Activated naive CD4-positive, alpha-beta T cell treated with anti-CD3 and anti-CD28 coated beads, Interleukin-2, amount 50 U/mL, for 24 hours (primary cell): ENCODE results near the gene FLACC1.
A peak's percentile ranks its signal among the peaks of the same experiment; 100 is the strongest.
"Not testable (repeated sequence)": the region's sequence is repeated elsewhere in the genome, so short reads cannot be mapped to it uniquely, and the experiment has no call there.

Experiments
- H3K27ac Mint-ChIP-seq: one replicate; pipeline ENCODE4 v1.8.0; 2021; ENCODE audit warnings: mild to moderate bottlenecking, mixed read lengths
- H3K27me3 Mint-ChIP-seq: one replicate; pipeline ENCODE4 v1.8.0; 2021; ENCODE audit warnings: mixed read lengths
- H3K36me3 Mint-ChIP-seq: one replicate; pipeline ENCODE4 v1.8.0; 2021; ENCODE audit warnings: mixed read lengths
- H3K4me1 Mint-ChIP-seq: one replicate; pipeline ENCODE4 v1.8.0; 2021; ENCODE audit warnings: mixed read lengths
- H3K4me3 Mint-ChIP-seq: one replicate; pipeline ENCODE4 v1.8.0; 2021; ENCODE audit warnings: mild to moderate bottlenecking, mixed read lengths
- H3K9me3 Mint-ChIP-seq: one replicate; pipeline ENCODE4 v1.8.0; 2021; ENCODE audit warnings: mixed read lengths

Gene FLACC1, protein sequence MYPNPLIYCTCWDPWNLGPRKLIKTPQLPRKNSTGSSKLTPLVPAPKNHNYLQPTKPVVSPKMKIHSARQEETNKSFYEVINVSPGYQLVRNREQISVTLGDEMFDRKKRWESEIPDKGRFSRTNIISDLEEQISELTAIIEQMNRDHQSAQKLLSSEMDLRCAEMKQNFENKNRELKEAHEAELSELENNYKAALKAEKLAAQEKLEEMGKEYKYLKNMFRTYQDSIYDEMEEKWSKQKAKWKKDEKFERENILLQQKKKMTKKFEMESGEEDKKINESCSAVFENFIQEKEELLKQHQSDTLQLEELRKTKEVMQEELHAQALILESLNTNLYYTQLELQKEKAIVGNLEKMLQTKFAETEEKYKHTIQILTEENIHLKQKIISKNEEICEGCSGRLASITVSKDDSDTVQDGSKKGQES

DNA sequence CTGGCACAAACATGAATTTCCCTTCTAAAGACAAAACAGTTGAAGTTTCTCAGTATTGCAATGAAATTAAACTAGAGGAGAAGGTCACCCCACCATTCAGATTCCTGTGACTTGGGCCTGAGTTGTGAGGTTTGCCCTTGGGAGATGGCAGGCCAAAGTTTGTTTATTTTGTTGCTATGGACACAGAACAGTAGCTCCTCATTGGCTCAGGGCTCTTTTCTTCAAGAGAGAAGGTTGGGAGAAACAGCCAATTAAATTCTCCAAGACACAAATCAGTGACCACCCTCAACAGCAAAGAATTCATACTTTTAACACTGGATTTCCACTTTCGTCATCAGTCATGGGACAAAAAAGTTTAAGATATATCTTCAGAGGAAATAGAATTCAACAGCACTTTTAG is at the start of gene FLACC1:
Gene FLACC1 (minus strand): TSS at position 125 of the 400 bp plus-strand sequence. CDS start 5,941 bp downstream, outside the sequence.
- no peak within 1 kb of the TSS for H3K27ac Mint-ChIP-seq
- H3K4me3 Mint-ChIP-seq: no peak within 1 kb of the TSS
- H3K36me3 Mint-ChIP-seq: peaks cover 14% of the 10 kb centered on the region
- H3K9me3 Mint-ChIP-seq: no peaks in the 10 kb centered on the region
- H3K4me1 Mint-ChIP-seq: peaks cover 30% of the 10 kb centered on the region
- H3K27me3 Mint-ChIP-seq: no peaks in the 10 kb centered on the region

DNA sequence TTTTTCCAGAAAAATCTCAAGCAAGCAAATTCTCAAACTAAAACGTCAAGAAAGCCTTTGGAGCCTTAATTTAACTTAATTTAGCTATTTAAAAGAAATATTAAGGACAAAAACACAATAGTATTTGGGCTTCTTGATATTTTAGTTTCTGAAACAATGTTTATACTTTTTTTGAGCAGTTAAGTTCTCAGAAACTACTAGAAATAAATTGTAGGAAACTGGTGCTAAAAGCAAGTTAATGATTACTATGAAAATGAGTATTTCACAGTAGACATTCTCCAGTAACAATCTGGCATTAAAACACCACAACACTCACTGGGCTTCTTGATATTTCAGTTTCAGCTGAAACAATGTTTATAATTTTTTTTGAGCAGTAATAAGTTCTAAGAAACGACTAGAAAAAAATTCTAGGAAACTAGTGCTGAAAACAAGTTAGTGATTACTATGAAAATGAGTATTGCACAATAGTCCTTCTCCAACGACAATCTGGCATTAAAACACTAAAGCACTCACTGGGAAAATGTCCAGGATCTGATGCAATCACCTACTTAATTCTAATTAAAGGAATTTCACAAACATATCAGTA is 49.0 kb upstream of the FLACC1 start:
- peaks cover 1% of the 10 kb centered on the region for H3K9me3 Mint-ChIP-seq
- H3K27me3 Mint-ChIP-seq: no peaks in the 10 kb centered on the region
- peaks cover 2% of the 10 kb centered on the region for H3K36me3 Mint-ChIP-seq
- H3K4me1 Mint-ChIP-seq: peaks cover 62% of the 10 kb centered on the region
- peak overlapping the region; percentile 81 for H3K27ac Mint-ChIP-seq
- no peak overlapping the region for H3K4me3 Mint-ChIP-seq

DNA sequence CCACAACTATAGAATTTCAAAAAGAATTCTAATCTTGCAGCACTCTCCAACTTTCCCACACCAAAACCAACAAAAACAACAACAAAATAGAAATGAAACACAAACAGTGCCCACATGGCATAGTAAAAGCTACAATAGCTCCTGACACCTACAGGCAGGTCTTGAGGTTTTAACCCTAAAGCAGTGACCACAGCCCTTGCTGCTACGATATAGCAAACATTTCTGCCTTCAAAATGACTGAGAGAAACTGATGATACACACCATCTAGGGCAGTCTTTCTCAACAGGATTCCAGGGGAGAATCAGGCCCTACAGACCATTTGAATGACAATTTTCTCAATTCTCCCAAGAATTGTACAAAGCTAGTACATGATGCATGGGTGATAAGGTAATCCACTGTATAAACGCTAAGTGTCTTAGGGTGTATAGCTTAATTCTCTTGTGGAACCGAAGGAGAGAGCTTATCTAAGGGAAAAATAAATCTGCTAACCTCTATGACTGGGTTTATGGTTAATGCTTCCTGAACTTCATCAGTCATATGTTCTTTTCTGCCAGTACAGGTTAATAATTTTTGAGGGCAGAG is 47.6 kb upstream of the FLACC1 start:
- Mint-ChIP-seq H3K36me3 (peaks cover 2% of the 10 kb centered on the region), H3K9me3 (no peaks in the 10 kb centered on the region), H3K4me3 (no peak overlapping the region), H3K27ac (peak overlapping the region; percentile 68), H3K4me1 (peaks cover 73% of the 10 kb centered on the region), H3K27me3 (no peaks in the 10 kb centered on the region)

DNA sequence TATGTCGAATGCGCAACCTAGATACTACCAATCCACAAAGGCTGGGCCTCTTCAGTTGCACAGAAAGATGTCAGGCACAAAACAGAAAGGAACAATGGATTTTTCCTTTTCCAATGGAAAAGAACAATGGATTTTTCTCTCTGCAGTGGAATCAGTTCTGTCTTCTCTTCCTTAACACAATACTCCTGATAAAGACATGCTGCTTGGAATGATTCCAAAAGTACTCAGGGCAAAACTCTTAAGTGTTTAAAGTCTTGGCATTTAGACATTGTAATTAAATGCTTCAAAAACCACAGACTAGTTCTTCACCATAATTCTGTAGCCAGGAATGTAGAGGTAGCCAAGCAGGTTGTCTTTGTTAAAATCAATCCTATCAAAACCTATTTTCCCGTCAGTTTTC is 46.7 kb upstream of the FLACC1 start:
- Mint-ChIP-seq H3K27me3 (no peaks in the 10 kb centered on the region), H3K9me3 (no peaks in the 10 kb centered on the region), H3K36me3 (peaks cover 5% of the 10 kb centered on the region), H3K27ac (no peak overlapping the region), H3K4me3 (no peak overlapping the region), H3K4me1 (peaks cover 77% of the 10 kb centered on the region)

DNA sequence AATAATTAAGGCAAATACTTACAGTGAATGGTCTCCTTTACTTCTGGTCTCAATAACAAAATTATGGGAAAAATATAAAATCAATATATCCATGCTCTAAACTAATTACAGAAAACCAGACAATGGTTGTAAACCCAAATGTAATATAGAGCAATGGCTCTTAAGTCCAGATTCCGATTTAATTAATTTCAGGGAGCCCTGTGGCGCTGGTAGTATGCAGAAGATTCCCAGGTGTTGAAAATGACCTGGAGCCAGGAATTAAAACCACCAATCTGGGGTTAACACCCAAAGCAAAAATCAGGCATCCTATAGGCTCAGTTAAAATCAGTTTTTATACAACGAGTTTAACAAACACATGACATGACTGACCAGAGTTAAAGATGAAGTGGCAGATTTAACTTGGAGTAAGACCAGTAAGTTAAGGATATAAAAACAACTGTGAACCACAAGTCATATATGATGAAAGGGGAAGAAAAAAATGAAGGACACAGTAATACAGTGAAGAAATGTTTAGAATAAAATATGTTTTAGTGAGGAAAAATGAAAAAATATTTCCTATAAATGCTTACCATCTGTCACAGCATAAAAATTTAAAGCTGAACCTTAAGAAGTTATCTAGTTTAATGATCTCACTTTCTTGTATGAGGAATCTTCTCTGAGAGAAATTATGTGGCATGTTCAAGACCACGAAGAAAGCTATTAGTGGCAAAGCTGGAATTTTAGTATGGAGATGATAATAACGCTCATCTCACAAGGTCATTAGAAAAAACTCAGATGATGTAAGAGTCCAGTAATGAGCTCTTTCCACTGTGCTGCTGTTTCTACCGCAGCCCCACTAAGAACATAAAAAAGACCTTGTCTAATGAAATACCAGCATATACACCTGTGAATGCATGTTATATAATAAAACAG is 45.8 kb upstream of the FLACC1 start:
- Mint-ChIP-seq H3K27ac (peak overlapping the region; percentile 38), H3K27me3 (no peaks in the 10 kb centered on the region), H3K4me3 (no peak overlapping the region), H3K4me1 (peaks cover 74% of the 10 kb centered on the region), H3K36me3 (peaks cover 5% of the 10 kb centered on the region), H3K9me3 (no peaks in the 10 kb centered on the region)

DNA sequence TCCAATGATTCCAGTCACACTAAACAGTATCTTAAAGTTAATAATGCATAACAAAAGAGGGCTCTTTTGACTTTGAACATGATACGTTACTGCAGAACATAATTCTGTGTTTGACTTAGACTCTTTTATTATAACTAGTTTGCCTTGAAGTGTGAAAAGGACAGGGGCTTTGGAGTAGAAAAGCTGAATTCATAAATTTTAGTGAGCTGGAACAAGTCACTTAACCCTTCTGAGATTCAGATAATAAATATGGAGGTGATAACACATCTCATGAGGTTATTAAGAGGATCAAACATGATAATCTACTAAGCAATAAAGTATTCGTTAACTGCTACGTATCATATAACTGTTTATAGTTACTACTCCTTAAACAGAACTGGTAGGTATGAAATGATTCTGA is 44.7 kb upstream of the FLACC1 start:
- Mint-ChIP-seq H3K27ac (no peak overlapping the region), H3K9me3 (no peaks in the 10 kb centered on the region), H3K27me3 (no peaks in the 10 kb centered on the region), H3K4me3 (no peak overlapping the region), H3K36me3 (peaks cover 5% of the 10 kb centered on the region), H3K4me1 (peaks cover 66% of the 10 kb centered on the region)

DNA sequence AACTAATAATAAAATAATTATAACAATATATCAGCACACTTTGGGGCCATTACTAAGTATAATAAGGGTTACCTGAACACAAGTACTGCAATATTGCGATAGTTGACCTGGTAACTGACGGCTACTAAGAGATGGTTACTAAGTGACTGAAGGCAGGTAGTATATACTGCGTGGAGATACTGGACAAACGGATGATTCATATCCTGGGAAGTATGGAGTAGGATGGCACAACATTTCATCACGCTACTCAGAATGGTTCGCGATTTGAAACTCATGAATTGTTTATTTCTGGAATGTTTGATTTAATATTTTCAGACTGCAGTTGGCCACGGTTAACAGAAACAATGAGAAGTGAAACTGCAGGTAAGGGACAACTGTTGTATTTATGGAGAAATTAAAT is 39.5 kb upstream of the FLACC1 start:
- H3K36me3 Mint-ChIP-seq: peaks cover 14% of the 10 kb centered on the region
- peaks cover 18% of the 10 kb centered on the region for H3K4me1 Mint-ChIP-seq

DNA sequence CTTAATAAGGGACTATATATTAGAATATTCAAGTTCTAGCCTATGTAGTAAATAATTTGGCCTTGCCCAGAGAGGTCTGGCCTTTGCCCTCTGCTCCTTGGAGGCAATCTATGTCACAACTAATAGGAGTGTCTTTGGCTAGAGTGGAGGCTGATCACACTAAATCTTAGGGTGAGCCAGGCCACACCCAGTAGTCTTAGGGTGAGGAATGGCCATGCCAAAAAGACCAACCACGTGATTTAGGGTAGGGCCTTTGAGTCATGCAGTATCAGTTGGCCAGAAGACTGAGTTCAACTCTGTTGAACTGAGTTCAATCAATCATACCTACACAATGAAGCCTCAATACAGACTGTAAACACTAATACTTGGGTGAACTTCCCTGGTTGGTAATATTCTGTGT is 26.0 kb upstream of the FLACC1 start:
- Mint-ChIP-seq H3K36me3 (peaks cover 30% of the 10 kb centered on the region), H3K4me1 (no peaks in the 10 kb centered on the region), H3K9me3 (peaks cover 11% of the 10 kb centered on the region), H3K27ac (no peak overlapping the region), H3K4me3 (no peak overlapping the region), H3K27me3 (no peaks in the 10 kb centered on the region)

More for the DNA sequence above, 39.5 kb upstream of the FLACC1 start:
- Mint-ChIP-seq H3K27me3 (no peaks in the 10 kb centered on the region), H3K9me3 (no peaks in the 10 kb centered on the region), H3K4me3 (no peak overlapping the region), H3K27ac (no peak overlapping the region)

DNA sequence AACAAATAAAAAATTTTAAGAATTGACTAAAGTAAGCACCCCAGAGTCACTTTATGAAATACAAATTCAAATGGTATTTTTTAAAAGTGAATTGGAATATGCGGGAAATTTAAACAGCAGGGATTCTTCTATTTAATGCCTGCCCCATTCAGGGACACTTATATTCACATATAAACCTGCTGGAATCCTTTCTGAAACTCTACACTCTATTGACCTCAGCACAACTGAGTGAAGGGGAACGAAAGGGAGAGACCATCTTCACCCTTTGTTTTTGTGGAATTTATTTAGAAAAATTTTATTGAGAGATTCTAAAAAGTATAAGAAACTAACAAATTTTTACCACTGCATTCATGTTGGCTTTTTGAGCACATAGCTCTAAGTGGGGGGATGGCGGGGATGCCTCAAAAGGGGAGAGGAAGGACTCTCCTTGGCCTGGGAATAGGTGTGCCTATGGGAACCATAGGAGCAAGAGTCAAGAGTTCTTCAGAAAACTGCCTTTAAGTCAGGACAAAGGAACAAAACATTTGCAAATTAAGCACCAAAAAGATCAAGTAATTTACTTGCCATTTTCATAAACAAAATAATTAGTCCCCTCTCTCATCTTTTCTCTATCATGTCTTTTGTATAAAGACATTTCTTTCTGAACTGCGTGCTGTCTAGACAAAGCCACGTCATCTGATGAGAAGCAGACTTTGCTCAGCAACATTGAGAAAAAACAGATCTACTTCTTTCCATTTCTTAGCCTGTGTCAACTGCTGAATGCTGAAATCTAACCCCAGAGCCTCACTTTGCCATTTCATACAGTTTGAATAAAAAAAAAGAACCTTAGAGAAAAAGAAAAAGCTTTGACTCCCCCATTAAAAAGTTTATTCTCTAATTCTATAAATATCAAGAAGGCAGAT is 21.6 kb upstream of the FLACC1 start:
- Mint-ChIP-seq H3K4me1 (peaks cover under 1% of the 10 kb centered on the region), H3K4me3 (no peak overlapping the region), H3K27ac (no peak overlapping the region), H3K9me3 (peaks cover 11% of the 10 kb centered on the region), H3K36me3 (peaks cover 39% of the 10 kb centered on the region), H3K27me3 (no peaks in the 10 kb centered on the region)

DNA sequence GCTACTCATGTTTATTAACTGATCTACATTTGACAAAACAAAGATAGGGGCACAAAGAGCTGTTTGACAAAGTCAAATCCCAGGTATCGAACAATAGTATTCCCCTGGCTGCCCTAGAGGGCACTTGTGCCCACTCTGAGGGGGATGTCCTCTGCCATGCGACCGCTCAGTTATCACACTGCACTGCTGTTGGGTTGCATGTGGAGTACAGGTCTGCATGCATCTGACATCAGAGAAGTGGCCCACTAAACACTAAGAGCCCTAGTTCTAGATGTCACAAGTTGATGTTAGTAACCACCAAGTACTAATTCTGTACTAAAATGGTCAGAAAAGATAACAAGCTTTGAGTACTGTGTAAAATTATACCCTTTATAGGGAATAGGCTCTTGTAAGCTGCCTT is 20.1 kb upstream of the FLACC1 start:
- Mint-ChIP-seq H3K4me3 (no peak overlapping the region), H3K27ac (no peak overlapping the region), H3K27me3 (no peaks in the 10 kb centered on the region), H3K36me3 (peaks cover 44% of the 10 kb centered on the region), H3K4me1 (peaks cover 11% of the 10 kb centered on the region), H3K9me3 (peaks cover 11% of the 10 kb centered on the region)

DNA sequence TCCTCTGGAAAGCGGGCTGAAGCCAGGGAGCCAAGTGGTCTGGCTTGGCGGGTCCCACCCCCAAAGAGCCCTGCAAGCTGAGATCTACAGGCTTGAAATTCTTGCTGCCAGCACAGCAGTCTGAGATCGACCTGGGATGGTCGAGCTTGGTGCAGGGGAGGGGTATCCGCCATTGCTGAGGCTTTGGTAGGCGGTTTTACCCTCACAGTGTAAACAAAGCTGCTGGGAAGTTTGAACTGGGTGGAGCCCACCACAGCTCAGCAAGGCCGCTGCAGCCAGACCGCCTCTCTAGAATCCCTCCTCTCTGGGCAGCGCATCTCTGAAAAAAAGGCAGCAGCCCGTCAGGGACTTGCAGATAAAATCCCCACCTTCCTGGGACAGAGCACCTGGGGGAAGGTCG is 12.6 kb upstream of the FLACC1 start:
- Mint-ChIP-seq H3K36me3 (peaks cover 56% of the 10 kb centered on the region), H3K27ac (no peak overlapping the region), H3K27me3 (no peaks in the 10 kb centered on the region), H3K4me1 (peaks cover 19% of the 10 kb centered on the region), H3K9me3 (peaks cover 6% of the 10 kb centered on the region), H3K4me3 (no peak overlapping the region)

DNA sequence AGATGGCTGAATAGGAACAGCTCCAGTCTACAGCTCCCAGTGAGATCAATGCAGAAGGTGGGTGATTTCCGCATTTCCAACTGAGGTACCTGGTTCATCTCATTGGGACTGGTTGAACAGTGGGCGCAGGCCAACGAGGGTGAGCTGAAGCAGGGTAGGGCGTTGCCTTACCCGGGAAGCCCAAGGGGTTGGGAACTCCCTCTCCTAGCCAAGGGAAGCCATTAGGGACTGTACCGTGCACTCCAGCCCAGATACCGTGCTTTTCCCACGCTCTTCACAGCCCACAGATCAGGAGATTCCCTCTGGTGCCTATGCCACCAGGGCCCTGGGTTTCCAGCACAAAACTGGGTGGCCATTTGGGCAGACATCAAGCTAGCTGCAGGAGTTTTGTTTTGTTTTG is 12.2 kb upstream of the FLACC1 start:
- H3K9me3 Mint-ChIP-seq, H3K27me3 Mint-ChIP-seq, H3K27ac Mint-ChIP-seq, H3K4me3 Mint-ChIP-seq: not testable (repeated sequence)
- Mint-ChIP-seq H3K36me3 (peaks cover 52% of the 10 kb centered on the region), H3K4me1 (peaks cover 20% of the 10 kb centered on the region)

DNA sequence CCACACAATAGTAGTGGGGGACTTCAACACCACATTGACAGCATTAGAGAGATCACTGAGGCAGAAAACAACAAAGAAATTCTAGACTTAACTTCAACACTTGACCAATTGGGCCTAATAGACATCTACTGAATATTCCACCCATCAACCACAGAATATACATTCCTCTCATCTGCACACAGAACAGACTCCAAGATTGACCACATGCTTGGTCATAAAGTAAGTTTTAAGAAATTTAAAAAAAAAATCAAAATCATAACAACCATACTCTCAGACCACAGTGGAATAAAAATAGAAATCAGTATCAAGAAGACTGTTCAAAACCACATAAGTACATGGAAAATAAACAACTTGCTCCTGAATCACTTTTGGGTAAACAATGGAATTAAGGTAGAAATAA is 9.0 kb upstream of the FLACC1 start:
- H3K36me3 Mint-ChIP-seq: peaks cover 44% of the 10 kb centered on the region
- H3K9me3 Mint-ChIP-seq: peaks cover 6% of the 10 kb centered on the region
- H3K4me1 Mint-ChIP-seq: peaks cover 34% of the 10 kb centered on the region
- H3K4me3 Mint-ChIP-seq: no peak overlapping the region
- no peaks in the 10 kb centered on the region for H3K27me3 Mint-ChIP-seq
- no peak overlapping the region for H3K27ac Mint-ChIP-seq

DNA sequence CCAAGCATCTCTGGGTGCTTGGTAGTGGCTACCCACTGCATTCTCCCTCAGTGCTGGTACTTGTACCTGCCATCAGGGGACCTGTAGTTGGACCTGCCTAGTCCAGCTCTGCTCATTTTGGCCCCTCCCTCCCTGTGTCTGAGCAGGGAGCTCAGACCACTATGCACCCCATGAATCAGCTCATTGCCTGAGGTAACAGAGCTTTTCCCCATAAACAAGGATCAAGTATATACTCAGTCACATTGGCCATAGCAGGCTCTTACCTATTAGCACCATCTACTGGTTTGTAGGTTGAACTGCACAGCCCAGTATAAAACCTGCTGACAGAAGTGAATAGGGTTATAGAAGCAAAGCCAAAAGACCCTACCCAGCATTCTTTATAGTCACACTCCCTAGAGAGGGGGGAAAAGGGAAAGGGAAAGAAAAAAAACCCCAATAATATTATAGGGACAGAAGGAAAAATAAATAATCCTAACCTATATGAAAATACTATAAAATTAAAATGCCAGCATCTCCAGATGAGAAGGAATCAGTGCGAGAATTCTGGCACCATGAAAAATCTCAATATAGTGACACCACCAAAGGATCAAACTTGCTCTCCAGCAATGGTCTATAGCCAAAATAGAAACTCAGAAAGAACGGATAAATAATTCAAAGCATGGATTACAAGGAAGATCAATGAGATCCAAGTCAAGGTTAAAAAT is 6.9 kb upstream of the FLACC1 start:
- Mint-ChIP-seq H3K4me1 (peaks cover 43% of the 10 kb centered on the region), H3K36me3 (peaks cover 41% of the 10 kb centered on the region)

More for the DNA sequence above, 6.9 kb upstream of the FLACC1 start:
- Mint-ChIP-seq H3K27me3 (no peaks in the 10 kb centered on the region), H3K4me3 (no peak overlapping the region), H3K9me3 (peaks cover 6% of the 10 kb centered on the region), H3K27ac (no peak overlapping the region)
